Hindlimb muscle (tissue), 1 donor: ENCODE data around the gene STK4. TPM values are rescaled to one million over a fixed set of nuclear protein-coding genes. Genes with fewer than 3 reads are reported as not detected.
A peak's percentile ranks its signal among the peaks of the same experiment; 100 is the strongest.

Source experiments
- DNase-seq: peaks from one replicate; pipeline ENCODE4 v3.0.0-alpha.2; 2013
- polyA plus RNA-seq: library from polyadenylated mRNA; unstranded; fragments of 120-200 nt; gene quantifications from one replicate; pipeline ENCODE4 v1.2.1, GENCODE V29; 2013; ENCODE audit not compliant: insufficient read length

The STK4 gene
- 9.2 TPM for polyA plus RNA-seq

- DNase-seq, result peak; percentile 95
These were observed at the start of gene STK4 for GRCh38 chr20:44966030-44966961. TSS of gene STK4 (plus strand) at chr20:44966512. CDS start at chr20:44966569, 57 bp downstream.

DNA sequence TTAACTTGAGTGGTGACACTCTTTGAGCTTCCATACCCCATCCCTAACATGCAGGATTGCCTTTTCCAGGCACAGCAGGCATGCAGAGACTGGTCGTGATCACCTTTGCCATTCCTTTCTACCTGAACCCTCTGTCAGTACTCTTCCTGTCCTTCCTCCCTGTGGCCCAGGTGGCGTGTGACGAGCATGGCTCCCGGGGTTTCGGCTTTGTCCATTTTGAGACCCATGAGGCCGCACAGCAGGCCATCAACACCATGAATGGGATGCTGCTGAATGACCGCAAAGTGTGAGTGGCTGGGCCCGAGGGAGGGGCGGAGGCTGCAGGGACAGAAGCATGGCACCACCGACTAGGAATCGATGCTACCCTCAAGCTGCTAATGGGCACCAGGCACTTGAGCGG, 49.7 kb upstream of the STK4 start:
- no peak for DNase-seq

- no peak for DNase-seq
These were observed 48.9 kb upstream of the STK4 start for GRCh38 chr20:44917399-44917798.

DNA sequence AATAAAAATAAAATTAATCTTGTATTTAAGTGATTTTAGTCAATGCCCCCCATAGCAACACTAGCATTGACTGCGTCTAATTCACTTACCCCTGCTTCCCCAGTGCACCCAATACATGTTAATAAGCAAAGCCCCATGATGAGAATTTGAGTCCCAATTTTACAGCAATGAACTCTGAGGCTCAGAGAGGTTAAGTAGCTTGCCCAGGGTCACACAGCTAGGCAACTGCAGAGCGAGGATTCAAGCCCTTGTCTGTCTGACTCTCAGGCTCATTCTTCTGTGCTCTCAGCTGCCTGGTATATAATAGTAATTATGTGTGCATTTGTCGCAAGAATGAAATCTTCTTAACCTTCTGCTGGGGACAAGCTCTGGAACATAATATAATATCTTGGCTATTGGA, 48.0 kb upstream of the STK4 start:
- no peak for DNase-seq

GRCh38 chr20:44918761-44919160, 47.6 kb upstream of the STK4 start:
- DNase-seq, result no peak

- no peak for DNase-seq
These were observed 44.9 kb upstream of the STK4 start for GRCh38 chr20:44921447-44921846.

DNA sequence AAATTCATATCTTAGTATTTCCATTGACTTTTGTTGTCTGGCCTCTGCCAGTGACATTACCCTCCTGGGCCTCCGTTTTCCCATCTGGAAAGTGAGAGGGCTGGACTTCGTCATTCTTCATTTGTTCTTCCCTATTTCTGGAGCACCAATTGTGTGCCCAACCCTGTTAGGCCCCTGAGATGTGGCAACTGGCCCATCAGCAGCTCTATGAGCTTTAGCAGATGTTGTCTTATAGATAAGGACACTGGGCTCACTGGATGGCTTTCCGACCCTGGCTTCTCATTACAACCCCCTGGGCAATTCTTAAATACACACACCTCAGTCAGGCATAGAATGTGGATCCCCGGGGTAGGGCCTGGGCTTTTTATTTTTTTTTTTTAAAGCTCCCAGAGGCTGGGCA, 41.8 kb upstream of the STK4 start:
- DNase-seq, result no peak

DNA sequence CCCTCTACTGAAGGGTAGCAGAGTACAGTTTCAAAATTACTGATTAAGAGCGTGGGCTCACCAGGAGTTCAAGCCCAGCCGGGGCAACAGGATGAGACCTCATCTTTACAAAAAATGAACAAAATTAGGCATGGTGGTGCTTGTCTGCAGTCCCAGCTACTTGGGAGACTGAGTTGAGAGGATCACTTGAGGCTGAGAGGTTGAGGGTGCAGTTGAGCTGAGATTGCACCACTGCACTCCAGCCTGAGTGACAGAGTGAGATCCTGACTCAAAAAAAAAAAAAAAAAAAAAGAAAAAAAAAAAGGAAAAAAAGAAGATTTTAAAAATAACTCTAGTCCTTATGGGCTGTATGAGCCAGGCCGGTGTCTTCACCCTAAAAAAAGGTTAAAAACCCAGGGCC, 37.7 kb upstream of the STK4 start:
- DNase-seq, result no peak

DNA sequence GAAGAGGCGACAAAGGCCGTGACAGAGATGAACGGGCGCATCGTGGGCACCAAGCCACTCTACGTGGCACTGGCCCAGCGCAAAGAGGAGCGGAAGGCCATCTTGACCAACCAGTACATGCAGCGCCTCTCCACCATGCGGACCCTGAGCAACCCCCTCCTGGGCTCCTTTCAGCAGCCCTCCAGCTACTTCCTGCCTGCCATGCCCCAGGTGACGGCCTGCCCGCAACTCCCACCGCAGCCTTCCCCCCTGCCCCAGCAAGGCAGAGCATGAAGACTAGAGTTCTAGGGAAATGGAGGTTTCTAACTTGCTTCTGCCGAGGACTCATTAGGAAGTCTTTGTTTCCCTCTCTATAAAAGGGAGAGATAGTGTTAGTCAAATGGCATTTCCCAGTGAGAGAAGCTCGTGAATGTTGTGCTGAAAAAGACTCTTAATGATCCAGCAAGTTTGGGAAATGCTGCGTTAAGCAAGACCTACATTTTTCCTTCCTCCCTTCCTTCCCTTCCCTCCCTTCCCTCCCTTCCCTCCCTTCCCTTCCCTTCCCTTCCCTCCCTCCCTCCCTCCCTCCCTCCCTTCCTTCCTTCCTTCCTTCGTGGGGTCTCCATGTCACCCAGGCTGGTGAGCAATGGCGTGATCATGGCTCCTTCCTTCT, 35.7 kb upstream of the STK4 start:
- no peak for DNase-seq

GRCh38 chr20:44931911-44932310, 34.4 kb upstream of the STK4 start:
- no peak for DNase-seq

GRCh38 chr20:44932916-44933315, 33.4 kb upstream of the STK4 start:
- no peak for DNase-seq

GRCh38 chr20:44936510-44936909, 29.8 kb upstream of the STK4 start:
- no peak for DNase-seq

DNA sequence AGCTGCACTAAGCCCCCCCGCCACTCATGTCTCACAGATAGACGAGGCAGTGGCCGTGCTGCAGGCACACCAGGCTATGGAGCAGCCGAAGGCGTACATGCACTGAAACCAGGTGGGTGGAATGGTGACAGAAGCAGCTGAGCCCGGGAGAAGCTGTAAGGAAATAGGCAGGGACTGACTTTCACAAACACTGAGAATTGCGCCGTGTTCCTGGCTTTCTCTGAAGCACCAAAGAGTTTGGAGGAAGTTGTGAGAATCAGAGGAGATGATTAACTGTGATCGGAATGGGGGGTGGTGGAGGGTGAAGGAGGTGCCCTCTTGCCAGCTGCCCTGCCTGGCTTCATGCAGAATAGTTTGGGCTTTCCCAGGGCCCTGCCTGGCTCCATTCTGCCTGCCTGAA, 27.7 kb upstream of the STK4 start:
- DNase-seq, result no peak

GRCh38 chr20:44941120-44941691, 25.1 kb upstream of the STK4 start:
- no peak for DNase-seq

- no peak for DNase-seq
These were observed 23.9 kb upstream of the STK4 start for GRCh38 chr20:44942264-44942973.

- DNase-seq, result no peak
These were observed 22.5 kb upstream of the STK4 start for GRCh38 chr20:44943828-44944227.

DNA sequence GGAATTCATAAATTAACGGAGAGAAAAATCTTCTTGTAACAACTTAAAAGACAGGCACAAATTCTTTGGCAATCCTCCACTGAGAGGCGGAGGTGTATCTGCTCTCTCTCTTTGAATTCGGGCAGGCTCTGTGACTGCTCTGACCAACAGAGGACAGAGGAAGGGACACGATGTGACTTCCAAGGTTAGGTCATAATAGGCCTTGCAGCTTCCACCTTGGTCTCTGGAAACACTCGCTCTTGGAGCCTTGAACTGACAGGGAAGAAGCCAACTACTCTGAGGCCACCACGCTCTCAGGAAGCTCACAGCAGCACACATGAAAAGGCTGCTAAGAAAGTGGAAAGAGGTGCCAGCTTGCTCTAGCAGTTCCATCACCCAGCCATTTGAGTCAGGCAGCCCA, 21.1 kb upstream of the STK4 start:
- no peak for DNase-seq

DNA sequence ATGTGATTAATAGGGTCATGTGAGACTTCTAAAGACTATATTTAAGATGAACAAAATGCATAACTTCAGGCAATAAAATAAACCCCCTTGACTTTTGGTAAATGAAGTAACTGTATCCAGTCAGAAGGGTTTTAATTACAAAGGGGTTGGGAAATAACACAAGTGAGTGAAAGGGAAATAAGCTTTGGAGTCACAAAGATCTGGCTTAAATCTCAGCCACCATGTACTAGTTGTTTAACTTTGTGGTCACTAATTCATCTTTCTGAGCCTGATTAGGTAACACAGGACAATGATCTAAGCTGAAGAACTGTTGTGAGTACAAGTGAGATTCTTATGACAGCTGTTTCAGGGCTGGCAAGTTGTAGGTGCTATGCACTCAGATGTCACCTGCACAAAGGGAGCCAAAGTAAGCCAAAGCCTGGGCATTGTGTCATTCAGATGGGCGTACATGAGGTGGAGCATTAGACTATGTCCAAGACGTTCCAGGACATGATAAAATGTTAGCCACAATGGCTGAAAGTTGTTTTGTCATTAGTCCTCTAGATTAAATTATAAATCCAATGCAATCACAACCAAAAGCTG, 19.9 kb upstream of the STK4 start:
- DNase-seq, result no peak

DNA sequence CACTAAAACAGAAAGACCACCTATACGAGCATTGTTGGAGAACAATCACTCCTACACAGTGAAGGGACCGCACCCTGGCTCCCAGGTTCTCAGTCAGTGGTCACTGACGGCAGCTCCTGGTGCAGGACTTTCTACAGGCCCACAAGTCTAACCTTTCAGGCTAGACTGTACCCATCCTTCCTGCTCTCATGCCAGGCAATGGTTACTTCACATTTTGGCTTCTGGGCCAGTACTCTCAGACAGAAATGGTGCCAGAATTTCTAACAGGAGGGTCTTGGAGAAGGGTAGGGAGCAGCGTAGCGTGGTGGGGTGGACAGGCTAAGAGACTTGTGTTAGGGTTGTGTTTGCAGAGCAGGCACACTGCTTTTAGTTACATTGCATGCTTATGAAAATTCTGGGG, 18.2 kb upstream of the STK4 start:
- no peak for DNase-seq

DNA sequence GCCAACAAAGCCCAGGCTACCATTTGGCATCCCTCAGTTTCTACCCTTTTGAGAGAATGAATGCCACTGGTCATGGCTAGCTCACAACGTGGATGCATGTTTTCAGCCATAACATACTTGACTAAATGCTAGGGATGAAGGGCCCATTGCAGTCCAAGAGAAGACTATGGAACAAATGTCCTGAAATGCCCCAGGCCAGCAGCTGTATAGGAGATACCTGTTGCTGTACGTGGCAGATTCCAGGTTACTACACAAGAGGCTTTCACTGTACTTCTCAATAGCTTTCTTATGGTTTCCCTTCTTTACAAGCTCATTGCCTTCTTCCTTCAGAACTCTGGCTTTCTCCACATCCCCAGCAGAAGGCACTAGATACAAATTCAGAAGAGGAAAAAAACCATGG, 17.8 kb upstream of the STK4 start:
- no peak for DNase-seq

GRCh38 chr20:44950368-44950767, 15.9 kb upstream of the STK4 start:
- no peak for DNase-seq

- no peak for DNase-seq
These were observed 13.6 kb upstream of the STK4 start for GRCh38 chr20:44952731-44953130.

DNA sequence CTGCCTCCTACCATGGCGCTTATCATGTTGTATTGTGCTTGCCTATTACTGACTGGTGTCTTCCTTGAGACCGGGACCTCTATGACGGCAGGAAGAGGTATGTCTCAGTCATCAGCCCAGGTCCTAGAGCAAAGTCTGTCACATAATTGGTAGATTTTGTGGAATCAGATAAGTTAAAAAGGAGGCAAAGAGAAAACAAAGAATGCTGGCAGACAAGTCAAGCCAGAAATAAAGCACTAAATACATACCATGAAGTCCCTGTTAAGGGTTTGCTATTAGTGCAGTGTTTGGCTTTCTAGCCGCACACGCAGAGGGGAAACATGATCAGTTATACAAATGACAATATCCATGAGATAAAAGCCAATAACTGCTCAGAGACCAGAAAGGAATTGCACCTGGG, 12.1 kb upstream of the STK4 start:
- no peak for DNase-seq
